ENCODE data around the gene FAM219B. TPM values are rescaled to one million over a fixed set of nuclear protein-coding genes. Genes with fewer than 3 reads are reported as not detected.

The FAM219B gene
- total RNA-seq, 1 donor from 2014 or later: 90.4 TPM

DNA sequence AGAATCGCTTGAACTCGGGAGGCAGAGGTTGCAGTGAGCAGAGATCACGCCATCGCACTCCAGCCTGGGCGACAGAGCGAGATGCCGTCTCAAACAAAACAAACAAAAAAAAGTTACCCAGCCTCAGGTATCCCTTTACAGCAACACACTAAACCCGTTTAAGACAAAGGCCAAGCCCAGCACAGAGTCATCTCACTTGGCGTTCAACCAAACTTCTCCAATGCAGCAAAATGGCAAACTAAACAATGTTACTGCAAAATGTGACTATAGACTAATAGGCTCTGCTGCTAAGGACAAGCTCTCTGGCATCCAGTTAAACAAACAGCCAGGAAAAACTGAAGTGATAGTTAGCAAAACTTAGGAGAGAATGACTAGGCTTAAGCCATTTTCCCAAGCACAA is 6.4 kb upstream of the FAM219B start:
- no peaks in the 10 kb centered on the region for H3K27me3 Mint-ChIP-seq
- no peaks in the 10 kb centered on the region for H3K4me1 Mint-ChIP-seq
- intact Hi-C loops (cut with micrococcal nuclease): no loop called here
- DNase-seq (no peak), ATAC-seq (ENCODE audit: low read depth) (no peak)
- no peak overlapping the region for H3K4me3 Mint-ChIP-seq
- TF ChIP-seq, protein P1, sequence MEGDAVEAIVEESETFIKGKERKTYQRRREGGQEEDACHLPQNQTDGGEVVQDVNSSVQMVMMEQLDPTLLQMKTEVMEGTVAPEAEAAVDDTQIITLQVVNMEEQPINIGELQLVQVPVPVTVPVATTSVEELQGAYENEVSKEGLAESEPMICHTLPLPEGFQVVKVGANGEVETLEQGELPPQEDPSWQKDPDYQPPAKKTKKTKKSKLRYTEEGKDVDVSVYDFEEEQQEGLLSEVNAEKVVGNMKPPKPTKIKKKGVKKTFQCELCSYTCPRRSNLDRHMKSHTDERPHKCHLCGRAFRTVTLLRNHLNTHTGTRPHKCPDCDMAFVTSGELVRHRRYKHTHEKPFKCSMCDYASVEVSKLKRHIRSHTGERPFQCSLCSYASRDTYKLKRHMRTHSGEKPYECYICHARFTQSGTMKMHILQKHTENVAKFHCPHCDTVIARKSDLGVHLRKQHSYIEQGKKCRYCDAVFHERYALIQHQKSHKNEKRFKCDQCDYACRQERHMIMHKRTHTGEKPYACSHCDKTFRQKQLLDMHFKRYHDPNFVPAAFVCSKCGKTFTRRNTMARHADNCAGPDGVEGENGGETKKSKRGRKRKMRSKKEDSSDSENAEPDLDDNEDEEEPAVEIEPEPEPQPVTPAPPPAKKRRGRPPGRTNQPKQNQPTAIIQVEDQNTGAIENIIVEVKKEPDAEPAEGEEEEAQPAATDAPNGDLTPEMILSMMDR (IDR thresholded peaks at IDR 0.05): no peak
- peaks cover 36% of the 10 kb centered on the region for H3K36me3 Mint-ChIP-seq (ENCODE audit: low read depth)
- H3K9me3 Mint-ChIP-seq: no peaks in the 10 kb centered on the region
- POLR2A ChIA-PET: no interaction called here
- H3K27ac Mint-ChIP-seq: no peak overlapping the region
- CTCF ChIA-PET: interaction anchor here (0.6 to 1.2 kb wide), 3 partner anchors 11 to 44 kb away, joined by 3 read pairs; no protein-coding TSS in a partner anchor

DNA sequence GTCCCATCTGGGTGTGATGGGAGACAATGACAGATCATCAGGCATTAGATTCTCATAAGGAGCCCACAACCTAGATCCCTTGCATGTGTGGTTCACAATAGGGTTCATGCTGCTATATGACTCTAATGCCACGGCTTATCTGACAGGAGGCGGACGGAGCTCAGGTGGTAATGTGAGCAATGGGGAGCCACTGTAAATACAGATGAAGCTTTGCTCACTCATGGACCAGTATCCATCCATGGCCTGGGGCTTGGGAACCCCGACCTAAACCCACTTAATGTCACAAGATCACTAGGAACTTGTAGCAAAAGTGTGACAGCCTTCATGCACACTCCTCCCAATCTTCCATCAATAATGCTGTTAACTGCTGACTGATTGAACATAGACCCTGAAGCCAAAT is 2.0 kb upstream of the FAM219B start:
- Mint-ChIP-seq H3K27me3 (no peaks in the 10 kb centered on the region), H3K4me3 (no peak overlapping the region), H3K4me1 (peaks cover 29% of the 10 kb centered on the region), H3K9me3 (no peaks in the 10 kb centered on the region), H3K36me3 (ENCODE audit: low read depth) (peaks cover 30% of the 10 kb centered on the region), H3K27ac (no peak overlapping the region)
- ATAC-seq (ENCODE audit: low read depth) (no peak), DNase-seq (no peak)
- intact Hi-C loops (cut with micrococcal nuclease): no loop called here
- CTCF ChIA-PET: no interaction called here
- POLR2A ChIA-PET: interaction anchor here (2.5 kb wide), 1 partner anchor 29 kb away, joined by 10 read pairs; the partner anchor contains the start of gene COX5A
- TF ChIP-seq, protein P1 (IDR thresholded peaks at IDR 0.05): no peak

DNA sequence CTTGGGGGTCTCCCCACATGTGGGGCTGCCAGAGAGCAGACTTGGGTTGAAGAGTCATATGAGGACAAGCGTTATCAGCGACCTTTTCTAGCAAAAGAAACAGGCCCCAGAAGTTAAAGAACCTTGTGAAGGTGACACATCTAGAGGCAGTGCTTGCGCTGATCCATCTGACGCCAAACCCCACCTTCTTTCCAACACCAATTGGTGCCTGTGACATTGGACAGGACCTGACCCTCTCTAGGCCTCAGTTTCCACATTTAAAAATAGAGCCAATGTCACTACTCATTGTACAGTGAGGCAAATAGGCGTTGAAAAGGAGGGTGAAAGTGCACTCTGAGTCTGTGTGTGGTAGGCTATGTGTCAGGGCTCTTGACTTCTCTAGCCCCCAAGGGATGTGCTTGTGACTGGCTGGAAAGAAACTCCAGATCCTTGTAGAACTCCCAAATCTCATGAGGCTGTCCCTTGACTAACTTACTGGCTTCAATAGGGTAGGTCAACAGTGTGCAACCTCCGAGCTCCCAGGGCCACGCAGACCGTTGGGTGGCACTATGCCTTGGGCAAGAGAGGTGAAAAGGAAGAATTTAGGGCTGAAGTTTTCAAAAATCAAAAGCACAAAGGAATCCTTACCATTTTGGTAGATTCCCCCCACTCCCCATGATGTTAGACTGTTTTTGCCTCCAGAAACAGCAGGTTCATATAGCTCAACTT is 666 bp upstream of the FAM219B start:
- CTCF ChIA-PET: interaction anchor here (1.2 to 1.7 kb wide), 4 partner anchors 60 to 138 kb away, joined by 3 to 8 read pairs (median 5); partner anchors contain the start of gene ULK3
- Mint-ChIP-seq H3K4me3 (peak overlapping the region; percentile 98), H3K4me1 (peaks cover 35% of the 10 kb centered on the region), H3K27ac (peak overlapping the region; percentile 97), H3K36me3 (ENCODE audit: low read depth) (peaks cover 33% of the 10 kb centered on the region), H3K9me3 (no peaks in the 10 kb centered on the region), H3K27me3 (no peaks in the 10 kb centered on the region)
- intact Hi-C loops (cut with micrococcal nuclease): loop anchor here (2.0 kb wide), 2 partner anchors 17 to 35 kb away; partner anchors contain the start of genes MPI and SCAMP2
- POLR2A ChIA-PET: interaction anchor here (0.5 to 3.1 kb wide), 18 partner anchors 9 to 547 kb away, joined by 3 to 17 read pairs (median 6); partner anchors contain the start of genes CLK3, COX5A, MPI and SCAMP2
- TF ChIP-seq, protein P1 (IDR thresholded peaks at IDR 0.05): no peak
- no peak for ATAC-seq (ENCODE audit: low read depth)
- no peak for DNase-seq

DNA sequence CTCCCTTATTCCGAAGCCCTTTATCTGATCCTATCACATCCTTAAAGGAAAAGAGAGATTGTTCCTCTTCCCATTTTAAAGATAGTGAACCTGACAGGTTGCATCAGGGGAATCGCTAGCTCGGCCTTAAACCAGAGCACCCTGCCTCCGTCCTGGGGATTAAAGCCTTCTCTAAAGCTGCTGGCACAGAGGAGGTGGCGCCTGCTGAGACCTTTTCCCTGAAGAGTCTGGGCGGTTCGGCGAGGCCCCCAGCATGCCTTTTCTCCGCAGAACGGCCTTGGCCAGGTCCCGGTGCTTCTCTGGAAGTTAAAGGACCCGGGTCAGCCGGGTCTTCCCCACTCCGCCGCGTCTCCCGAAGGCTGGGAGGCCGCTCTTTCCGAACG is 593 bp downstream of the FAM219B start:
- TF ChIP-seq, protein P1 (IDR thresholded peaks at IDR 0.05): no peak
- intact Hi-C loops (cut with micrococcal nuclease): loop anchor here (1.0 to 2.0 kb wide), 4 partner anchors 15 to 63 kb away; partner anchors contain the start of genes COX5A, MPI, SCAMP2 and ULK3
- Mint-ChIP-seq H3K27ac (peak overlapping the region; percentile 44), H3K4me1 (peaks cover 45% of the 10 kb centered on the region), H3K4me3 (peak overlapping the region; percentile 98), H3K9me3 (no peaks in the 10 kb centered on the region), H3K36me3 (ENCODE audit: low read depth) (peaks cover 36% of the 10 kb centered on the region), H3K27me3 (no peaks in the 10 kb centered on the region)
- ATAC-seq (ENCODE audit: low read depth) (peak; percentile 16), DNase-seq (no peak)
- POLR2A ChIA-PET: interaction anchor here (0.6 to 3.1 kb wide), 19 partner anchors 10 to 290 kb away, joined by 3 to 17 read pairs (median 6); partner anchors contain the start of genes CLK3, COX5A, MPI and PPCDC
- CTCF ChIA-PET: interaction anchor here (0.6 to 1.7 kb wide), 8 partner anchors 8 to 272 kb away, joined by 3 to 8 read pairs (median 3); partner anchors contain the start of gene ULK3

DNA sequence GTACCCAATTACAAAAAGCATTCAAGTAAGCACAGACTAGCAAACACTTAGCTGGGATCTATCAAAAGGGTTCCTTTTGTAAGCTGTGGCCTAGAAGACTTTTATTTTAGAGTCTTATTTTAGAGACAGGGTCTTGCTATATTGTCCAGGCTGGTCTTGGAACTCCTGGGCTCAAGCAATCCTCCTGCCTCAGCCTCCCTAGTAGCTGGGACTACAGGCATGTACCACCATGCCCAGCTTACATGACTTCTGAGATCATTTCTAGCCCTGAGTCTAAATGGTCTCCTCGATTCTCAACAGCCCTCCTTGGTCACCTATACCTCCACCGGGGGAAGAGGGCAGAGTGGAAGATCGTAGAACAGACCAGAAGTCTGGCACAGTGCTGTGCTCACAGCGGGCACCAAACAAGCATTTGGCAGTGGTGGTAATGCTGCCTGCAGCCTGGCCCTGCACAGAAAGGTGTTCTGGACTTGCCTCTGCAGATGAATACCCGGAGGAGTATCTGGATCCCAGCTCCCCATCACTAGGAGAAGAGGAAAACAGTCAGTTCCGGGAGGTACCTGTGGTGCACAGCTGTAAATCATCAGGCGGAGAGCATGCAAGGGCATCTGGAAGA is 2.4 kb downstream of the FAM219B start:
- no peak for DNase-seq
- TF ChIP-seq, protein P1 (IDR thresholded peaks at IDR 0.05): no peak
- CTCF ChIA-PET: interaction anchor here (1.0 to 6.0 kb wide), 5 partner anchors 45 to 285 kb away, joined by 3 to 54 read pairs (median 3); no protein-coding TSS in a partner anchor
- Mint-ChIP-seq H3K36me3 (ENCODE audit: low read depth) (peaks cover 49% of the 10 kb centered on the region), H3K4me3 (no peak overlapping the region), H3K27ac (no peak overlapping the region), H3K27me3 (no peaks in the 10 kb centered on the region), H3K9me3 (no peaks in the 10 kb centered on the region), H3K4me1 (peaks cover 45% of the 10 kb centered on the region)
- POLR2A ChIA-PET: no interaction called here
- intact Hi-C loops (cut with micrococcal nuclease): no loop called here
- ATAC-seq (ENCODE audit: low read depth): no peak

Measured in activated B cell treated with CpG ODN at 0.5 μM for 24 hours (primary cell).